Esophagus muscularis mucosa (tissue), 4 donors: ENCODE results near the gene DGCR2. TPM values are rescaled to one million over a fixed set of nuclear protein-coding genes. Genes with fewer than 3 reads are reported as not detected.

Experiments
- DNase-seq: peaks from one replicate; pipeline ENCODE4 v3.0.0-alpha.2; 2017; ENCODE audit errors: extremely low spot score
- H3K27ac ChIP-seq, 4 donors: fragments of 200-600 bp; sonication (generic); replicated peaks in 1 of 4; 1 replicate in 3 of 4; 2 replicates in 1 of 4; pipeline ENCODE4 v1.5.1; 2016 to 2019; ENCODE audit warnings: mild to moderate bottlenecking in 1 of 4
- H3K27me3 ChIP-seq, 4 donors: fragments of 200-600 bp; sonication (generic); one replicate each; pipeline versions ENCODE4 v1.5.1 to v1.6.0; 2016 to 2019
- H3K36me3 ChIP-seq, 4 donors: fragments of 200-600 bp; sonication (generic); one replicate each; pipeline ENCODE4 v1.5.1; 2016 to 2019
- H3K4me1 ChIP-seq, 4 donors: fragments of 200-600 bp; sonication (generic); one replicate each; pipeline ENCODE4 v1.5.1; 2016 to 2019
- H3K4me3 ChIP-seq, 4 donors: fragments of 200-600 bp; sonication (generic); 1 replicate in 2 of 4; 2 replicates in 2 of 4; pipeline ENCODE4 v1.5.1; 2016 to 2019; ENCODE audit warnings: mild to moderate bottlenecking in 4 of 4, moderate library complexity in 1 of 4
- H3K9me3 ChIP-seq, 4 donors: fragments of 200-600 bp; sonication (generic); 1 replicate in 3 of 4; 2 replicates in 1 of 4; pipeline ENCODE4 v1.5.1; 2016 to 2019
- EP300 ChIP-seq: sonication (generic); formaldehyde crosslinking; IDR thresholded peaks from one replicate; pipeline ENCODE4 v1.6.1; 2017; ENCODE audit warnings: antibody characterized with exemption
- POLR2A ChIP-seq: fragments of 450-650 bp; IDR thresholded peaks from one replicate; pipeline ENCODE4 v1.6.1; 2017; ENCODE audit warnings: antibody characterized with exemption, moderate library complexity, mild to moderate bottlenecking, low read depth
- POLR2AphosphoS5 ChIP-seq, 2 donors: sonication (generic); formaldehyde crosslinking; IDR thresholded peaks; one replicate each; pipeline ENCODE4 v1.6.1; 2017; ENCODE audit warnings: antibody characterized with exemption in 2 of 2
- WGBS: methylation state at CpG from one replicate; pipeline ENCODE4 v1.1.5; 2018; 5-methylcytosine and 5-hydroxymethylcytosine counted together
- intact Hi-C: fragments of 100-400 bp; cut with DNase I; formaldehyde crosslinking; loops from one replicate; pipeline ENCODE4 v1.15.1; 2023
- total RNA-seq, 4 donors: library from RNA; depleted of rRNA; stranded (reverse); fragments of >200 nt; gene quantifications; one replicate each; pipeline versions ENCODE4 v1.1.0 to v1.2.1, GENCODE V29; 2016
- TF ChIP-seq, protein P1 (sequence below), 3 experiments: fragments of 200-600 bp in 2 of 3; fragments of 450-650 bp in 1 of 3; sonication (generic) in 2 of 3; IDR thresholded peaks; one replicate each; pipeline ENCODE4 v1.5.1; 2017 to 2019; ENCODE audit warnings: antibody characterized with exemption in 3 of 3, mild to moderate bottlenecking in 2 of 3, moderate library complexity in 1 of 3

DGCR2 gene
- total RNA-seq: 10 to 100 TPM; 45.7 to 79.6 (median 65.4) TPM

DNA sequence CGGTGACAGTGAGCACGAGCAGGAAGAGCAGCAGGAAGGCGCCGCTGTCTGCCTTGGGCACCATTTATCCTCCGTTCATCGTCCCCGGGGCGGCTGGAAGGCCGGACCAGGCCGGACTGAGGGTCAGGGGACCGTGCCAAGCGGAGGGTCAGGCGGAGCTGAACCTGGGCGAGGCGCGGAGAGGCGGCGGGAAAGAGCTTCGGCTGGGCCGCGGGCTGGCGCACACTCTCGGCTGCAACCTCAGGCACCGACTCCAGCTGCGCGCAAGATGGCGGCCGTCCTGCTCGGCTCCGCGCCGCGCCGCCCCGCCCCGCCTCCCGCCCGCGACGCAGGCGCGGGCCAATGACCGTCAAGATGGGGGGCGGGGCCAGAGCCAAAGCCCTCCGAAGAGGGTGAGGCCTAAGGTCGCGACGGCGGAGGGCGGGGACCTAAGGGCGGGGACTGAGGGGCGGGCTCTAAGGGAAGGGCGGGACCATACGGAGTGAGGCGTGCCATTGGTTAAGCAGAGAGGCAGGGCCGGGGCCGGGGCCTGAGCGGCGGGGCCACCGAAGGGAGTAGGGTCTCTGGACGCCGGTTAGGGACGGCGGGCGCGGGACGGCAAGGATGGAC lies at the start of gene DGCR2:
Gene DGCR2, minus strand, starts transcription at position 270 of the 609 bp plus-strand sequence. Its CDS starts 206 bp downstream, at position 64.
- intact Hi-C loops: loop anchor here (2.0 kb wide), 1 partner anchor 23 kb away; the partner anchor contains the start of gene ESS2
- Histone ChIP-seq H3K9me3 (no peaks in the 10 kb centered on the region), H3K4me1 (peaks cover 45 to 53% (median 49%) of the 10 kb centered on the region in 4 donors), H3K27ac (peak within 1 kb of the TSS; percentile 91 to 97 (median 96)), H3K4me3 (peak within 1 kb of the TSS; percentile 80 to 98 (median 94)), H3K27me3 (no peaks in the 10 kb centered on the region), H3K36me3 (no peaks in the 10 kb centered on the region)
- DNase-seq: peak; percentile 99
- no CpG with 5 or more reads among the region's 67 CpGs for WGBS
- TF ChIP-seq POLR2A (peak; percentile 32), POLR2AphosphoS5 (IDR thresholded peaks at IDR 0.05) (peak; percentile 71 to 87), EP300 (no peak)
- TF ChIP-seq, protein P1, sequence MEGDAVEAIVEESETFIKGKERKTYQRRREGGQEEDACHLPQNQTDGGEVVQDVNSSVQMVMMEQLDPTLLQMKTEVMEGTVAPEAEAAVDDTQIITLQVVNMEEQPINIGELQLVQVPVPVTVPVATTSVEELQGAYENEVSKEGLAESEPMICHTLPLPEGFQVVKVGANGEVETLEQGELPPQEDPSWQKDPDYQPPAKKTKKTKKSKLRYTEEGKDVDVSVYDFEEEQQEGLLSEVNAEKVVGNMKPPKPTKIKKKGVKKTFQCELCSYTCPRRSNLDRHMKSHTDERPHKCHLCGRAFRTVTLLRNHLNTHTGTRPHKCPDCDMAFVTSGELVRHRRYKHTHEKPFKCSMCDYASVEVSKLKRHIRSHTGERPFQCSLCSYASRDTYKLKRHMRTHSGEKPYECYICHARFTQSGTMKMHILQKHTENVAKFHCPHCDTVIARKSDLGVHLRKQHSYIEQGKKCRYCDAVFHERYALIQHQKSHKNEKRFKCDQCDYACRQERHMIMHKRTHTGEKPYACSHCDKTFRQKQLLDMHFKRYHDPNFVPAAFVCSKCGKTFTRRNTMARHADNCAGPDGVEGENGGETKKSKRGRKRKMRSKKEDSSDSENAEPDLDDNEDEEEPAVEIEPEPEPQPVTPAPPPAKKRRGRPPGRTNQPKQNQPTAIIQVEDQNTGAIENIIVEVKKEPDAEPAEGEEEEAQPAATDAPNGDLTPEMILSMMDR (IDR thresholded peaks at IDR 0.05): no peak

- Histone ChIP-seq H3K36me3 (no peaks in the 10 kb centered on the region), H3K27ac (peak overlapping the region in 1 of 4 donors; percentile 84), H3K27me3 (peaks cover 0 to 49% (median 15%) of the 10 kb centered on the region in 4 donors), H3K4me3 (peak overlapping the region; percentile 33 to 50 (median 41)), H3K4me1 (peaks cover 53 to 56% (median 54%) of the 10 kb centered on the region in 4 donors), H3K9me3 (no peaks in the 10 kb centered on the region)
- DNase-seq: no peak
- TF ChIP-seq EP300 (no peak), POLR2A (no peak), POLR2AphosphoS5 (IDR thresholded peaks at IDR 0.05) (no peak)
- TF ChIP-seq, protein P1 (IDR thresholded peaks at IDR 0.05): no peak
- intact Hi-C loops: no loop called here
- no CpG with 5 or more reads among the region's 7 CpGs for WGBS
Observed at GRCh38 chr22:19169947-19170318, 47.7 kb upstream of the DGCR2 start.

DNA sequence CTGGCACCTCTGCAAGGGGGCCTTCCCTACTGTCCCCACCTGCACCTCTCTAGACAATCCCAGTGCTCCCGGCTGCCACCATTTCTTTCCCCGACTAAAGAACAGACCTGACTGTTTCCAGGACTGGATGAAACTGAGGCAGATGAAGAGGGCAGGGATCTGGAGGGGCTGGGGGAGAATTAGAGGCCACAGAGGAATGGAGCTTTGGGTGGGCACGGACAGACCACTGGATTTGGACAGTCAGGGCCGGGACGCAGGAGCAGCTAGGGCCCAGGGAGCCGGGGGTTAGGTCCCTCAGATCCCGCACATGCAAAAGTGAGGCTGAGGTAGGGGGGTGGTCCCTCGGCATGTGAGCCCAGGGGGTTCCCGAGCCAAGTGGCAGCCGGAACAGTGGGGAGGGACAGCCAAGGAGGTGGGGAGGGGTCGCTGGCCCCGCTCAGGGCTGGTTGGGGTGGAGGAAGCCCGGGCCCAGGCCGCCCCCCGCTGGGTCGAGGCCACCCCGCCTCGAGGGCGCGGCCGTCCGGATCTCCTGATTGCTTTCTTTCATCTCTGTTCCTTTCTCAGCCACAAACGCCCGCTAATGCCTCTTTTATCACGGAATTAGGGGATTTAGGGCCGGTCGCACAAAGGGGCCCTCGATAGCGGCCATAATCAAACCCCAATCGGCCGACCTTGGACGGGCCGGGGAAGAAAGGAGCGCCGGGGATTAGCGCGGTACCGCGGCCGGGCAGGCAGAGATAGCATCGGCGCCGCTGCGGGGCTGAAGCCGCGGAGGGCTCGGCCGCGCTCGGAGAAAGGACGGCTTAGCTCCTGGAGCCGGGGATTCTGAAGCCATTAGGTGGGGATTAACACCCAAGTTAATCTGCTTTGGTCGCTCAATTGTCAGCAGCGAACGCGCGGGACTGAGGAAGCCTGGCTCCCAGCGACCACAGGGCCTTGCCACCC lies 47.1 kb upstream of the DGCR2 start:
- peaks cover 47 to 49% (median 48%) of the 10 kb centered on the region in 4 donors for H3K4me1 ChIP-seq
- H3K27ac ChIP-seq: no peak overlapping the region
- peaks cover 0 to 56% (median 15%) of the 10 kb centered on the region in 4 donors for H3K27me3 ChIP-seq
- H3K9me3 ChIP-seq: no peaks in the 10 kb centered on the region
- no peak for DNase-seq
- no peaks in the 10 kb centered on the region for H3K36me3 ChIP-seq
- intact Hi-C loops: no loop called here
- no peak for TF ChIP-seq POLR2A
- TF ChIP-seq, protein P1 (IDR thresholded peaks at IDR 0.05): no peak
- no peak for TF ChIP-seq POLR2AphosphoS5 (IDR thresholded peaks at IDR 0.05)
- no peak for TF ChIP-seq EP300
- 23% methylated on average over 10 of the region's 58 CpGs for WGBS
- peak overlapping the region; percentile 33 to 50 (median 41) for H3K4me3 ChIP-seq

- H3K27me3 ChIP-seq: peaks cover 0 to 66% (median 15%) of the 10 kb centered on the region in 4 donors
- H3K27ac ChIP-seq: no peak overlapping the region
- WGBS: 70% methylated on average over 15 of the region's 17 CpGs
- intact Hi-C loops: no loop called here
- peaks cover 37 to 39% (median 38%) of the 10 kb centered on the region in 4 donors for H3K4me1 ChIP-seq
- TF ChIP-seq POLR2A (no peak), POLR2AphosphoS5 (IDR thresholded peaks at IDR 0.05) (no peak), EP300 (no peak)
- TF ChIP-seq, protein P1 (IDR thresholded peaks at IDR 0.05): no peak
- DNase-seq: no peak
- no peak overlapping the region for H3K4me3 ChIP-seq
- H3K9me3 ChIP-seq: no peaks in the 10 kb centered on the region
- no peaks in the 10 kb centered on the region for H3K36me3 ChIP-seq
Observed at GRCh38 chr22:19168088-19168890, 46.1 kb upstream of the DGCR2 start.
